Activated T-helper 17 cell treated with anti-CD3 and anti-CD28 coated beads, Interleukin-2, amount 50 U/mL, for 72 hours (primary cell): ENCODE data around the gene TMBIM1. TPM values are rescaled to one million over a fixed set of nuclear protein-coding genes. Genes with fewer than 3 reads are reported as not detected.

Source experiments
- ATAC-seq: fragments of 150-1000 bp; cut with Tn5 transposase; replicated peaks from 2 replicates; pipeline ENCODE4 v1.10.0; 2021; ENCODE audit warnings: mild to moderate bottlenecking, moderate library complexity
- H3K27ac Mint-ChIP-seq: one replicate; pipeline ENCODE4 v1.8.0; 2022; ENCODE audit warnings: mixed read lengths
- H3K27me3 Mint-ChIP-seq: one replicate; pipeline ENCODE4 v1.8.0; 2022; ENCODE audit warnings: mixed read lengths
- H3K36me3 Mint-ChIP-seq: one replicate; pipeline ENCODE4 v1.8.0; 2022; ENCODE audit warnings: low read depth, mild to moderate bottlenecking, mixed read lengths
- H3K4me1 Mint-ChIP-seq: one replicate; pipeline ENCODE4 v1.8.0; 2022; ENCODE audit warnings: mixed read lengths
- H3K4me3 Mint-ChIP-seq: one replicate; pipeline ENCODE4 v1.8.0; 2022; ENCODE audit warnings: mild to moderate bottlenecking, mixed read lengths
- H3K9me3 Mint-ChIP-seq: one replicate; pipeline ENCODE4 v1.8.0; 2022; ENCODE audit warnings: mixed read lengths
- total RNA-seq, 2 donors: library from RNA; stranded (reverse); gene quantifications; one replicate each; pipeline ENCODE4 v1.2.3, GENCODE V29; 2022

TMBIM1 gene
- total RNA-seq = 10 to 100 TPM; 50.9 to 62.0 TPM

- no peaks in the 10 kb centered on the region for H3K9me3 Mint-ChIP-seq
- peak within 1 kb of the TSS; percentile 87 for H3K4me3 Mint-ChIP-seq
- H3K4me1 Mint-ChIP-seq = peaks cover 23% of the 10 kb centered on the region
- peaks cover 8% of the 10 kb centered on the region for H3K36me3 Mint-ChIP-seq
- ATAC-seq = peak; percentile 89
- no peaks in the 10 kb centered on the region for H3K27me3 Mint-ChIP-seq
- peak within 1 kb of the TSS; percentile 92 for H3K27ac Mint-ChIP-seq
Observed at GRCh38 chr2:218292048-218293014, at the start of gene TMBIM1. TMBIM1 (minus strand) TSS chr2:218292503; CDS start chr2:218282141, 10,362 bp downstream.

GRCh38 chr2:218341381-218341780 lies 49.1 kb upstream of the TMBIM1 start:
- Mint-ChIP-seq H3K36me3 (no peaks in the 10 kb centered on the region), H3K27ac (no peak overlapping the region), H3K4me3 (no peak overlapping the region), H3K27me3 (no peaks in the 10 kb centered on the region), H3K9me3 (no peaks in the 10 kb centered on the region), H3K4me1 (no peaks in the 10 kb centered on the region)
- ATAC-seq = no peak

- peak overlapping the region; percentile 42 for H3K27ac Mint-ChIP-seq
- no peaks in the 10 kb centered on the region for H3K27me3 Mint-ChIP-seq
- no peaks in the 10 kb centered on the region for H3K4me1 Mint-ChIP-seq
- no peak for ATAC-seq
- H3K36me3 Mint-ChIP-seq = no peaks in the 10 kb centered on the region
- H3K4me3 Mint-ChIP-seq = no peak overlapping the region
- no peaks in the 10 kb centered on the region for H3K9me3 Mint-ChIP-seq
Observed at GRCh38 chr2:218340656-218341055, 48.4 kb upstream of the TMBIM1 start.

GRCh38 chr2:218334531-218334930 lies 42.2 kb upstream of the TMBIM1 start:
- Mint-ChIP-seq H3K4me3 (no peak overlapping the region), H3K27me3 (no peaks in the 10 kb centered on the region), H3K4me1 (peaks cover 4% of the 10 kb centered on the region), H3K36me3 (no peaks in the 10 kb centered on the region), H3K27ac (no peak overlapping the region), H3K9me3 (no peaks in the 10 kb centered on the region)
- no peak for ATAC-seq

- Mint-ChIP-seq H3K27ac (peak overlapping the region; percentile 57), H3K4me3 (peak overlapping the region; percentile 4), H3K4me1 (peaks cover 4% of the 10 kb centered on the region), H3K9me3 (no peaks in the 10 kb centered on the region), H3K36me3 (no peaks in the 10 kb centered on the region), H3K27me3 (no peaks in the 10 kb centered on the region)
- ATAC-seq = peak; percentile 70
Observed at GRCh38 chr2:218332920-218333645, 40.8 kb upstream of the TMBIM1 start.

GRCh38 chr2:218332288-218332687 lies 40.0 kb upstream of the TMBIM1 start:
- Mint-ChIP-seq H3K4me3 (no peak overlapping the region), H3K27ac (no peak overlapping the region), H3K4me1 (peaks cover 4% of the 10 kb centered on the region), H3K9me3 (no peaks in the 10 kb centered on the region), H3K36me3 (no peaks in the 10 kb centered on the region), H3K27me3 (no peaks in the 10 kb centered on the region)
- no peak for ATAC-seq

- no peaks in the 10 kb centered on the region for H3K27me3 Mint-ChIP-seq
- no peak overlapping the region for H3K4me3 Mint-ChIP-seq
- H3K27ac Mint-ChIP-seq = no peak overlapping the region
- H3K36me3 Mint-ChIP-seq = no peaks in the 10 kb centered on the region
- H3K4me1 Mint-ChIP-seq = peaks cover 4% of the 10 kb centered on the region
- ATAC-seq = no peak
- H3K9me3 Mint-ChIP-seq = no peaks in the 10 kb centered on the region
Observed at GRCh38 chr2:218331745-218332144, 39.4 kb upstream of the TMBIM1 start.

- Mint-ChIP-seq H3K9me3 (no peaks in the 10 kb centered on the region), H3K27me3 (no peaks in the 10 kb centered on the region), H3K36me3 (no peaks in the 10 kb centered on the region), H3K27ac (peak overlapping the region; percentile 5), H3K4me1 (peaks cover 4% of the 10 kb centered on the region), H3K4me3 (no peak overlapping the region)
- ATAC-seq = no peak
Observed at GRCh38 chr2:218329826-218330593, 37.7 kb upstream of the TMBIM1 start.

GRCh38 chr2:218329027-218329825 lies 36.9 kb upstream of the TMBIM1 start:
- Mint-ChIP-seq H3K27ac (peak overlapping the region; percentile 5), H3K27me3 (no peaks in the 10 kb centered on the region), H3K4me1 (peaks cover 4% of the 10 kb centered on the region), H3K36me3 (no peaks in the 10 kb centered on the region), H3K4me3 (no peak overlapping the region), H3K9me3 (no peaks in the 10 kb centered on the region)
- ATAC-seq = no peak

GRCh38 chr2:218328294-218328693 lies 36.0 kb upstream of the TMBIM1 start:
- Mint-ChIP-seq H3K9me3 (no peaks in the 10 kb centered on the region), H3K36me3 (no peaks in the 10 kb centered on the region), H3K27ac (no peak overlapping the region), H3K4me1 (peaks cover 4% of the 10 kb centered on the region), H3K4me3 (no peak overlapping the region), H3K27me3 (no peaks in the 10 kb centered on the region)
- ATAC-seq = no peak

- ATAC-seq = no peak
- Mint-ChIP-seq H3K4me1 (peaks cover under 1% of the 10 kb centered on the region), H3K36me3 (no peaks in the 10 kb centered on the region), H3K27me3 (no peaks in the 10 kb centered on the region), H3K9me3 (no peaks in the 10 kb centered on the region), H3K27ac (no peak overlapping the region), H3K4me3 (no peak overlapping the region)
Observed at GRCh38 chr2:218327451-218328210, 35.3 kb upstream of the TMBIM1 start.

GRCh38 chr2:218326315-218326714 lies 34.0 kb upstream of the TMBIM1 start:
- no peak overlapping the region for H3K27ac Mint-ChIP-seq
- ATAC-seq = no peak
- no peak overlapping the region for H3K4me3 Mint-ChIP-seq
- H3K27me3 Mint-ChIP-seq = no peaks in the 10 kb centered on the region
- H3K4me1 Mint-ChIP-seq = no peaks in the 10 kb centered on the region
- H3K9me3 Mint-ChIP-seq = no peaks in the 10 kb centered on the region
- H3K36me3 Mint-ChIP-seq = no peaks in the 10 kb centered on the region

GRCh38 chr2:218325566-218326160 lies 33.4 kb upstream of the TMBIM1 start:
- H3K4me1 Mint-ChIP-seq = no peaks in the 10 kb centered on the region
- no peak overlapping the region for H3K4me3 Mint-ChIP-seq
- no peaks in the 10 kb centered on the region for H3K27me3 Mint-ChIP-seq
- no peak for ATAC-seq
- H3K27ac Mint-ChIP-seq = no peak overlapping the region
- no peaks in the 10 kb centered on the region for H3K36me3 Mint-ChIP-seq
- no peaks in the 10 kb centered on the region for H3K9me3 Mint-ChIP-seq
